BLaER1 (cell line): ENCODE results near the gene PPP1R27.

Experiments
- H3K27ac ChIP-seq: shearing (Covaris generic); formaldehyde crosslinking; 2 replicates; pipeline ENCODE4 v1.8.1; 2022
- H3K27me3 ChIP-seq: shearing (Covaris generic); formaldehyde crosslinking; 2 replicates; pipeline ENCODE4 v1.8.1; 2022
- H3K36me3 ChIP-seq: shearing (Covaris generic); formaldehyde crosslinking; 2 replicates; pipeline ENCODE4 v1.8.1; 2022
- H3K4me1 ChIP-seq: shearing (Covaris generic); formaldehyde crosslinking; 2 replicates; pipeline ENCODE4 v1.8.1; 2022
- H3K4me2 ChIP-seq: shearing (Covaris generic); formaldehyde crosslinking; 2 replicates; pipeline ENCODE4 v1.8.1; 2022
- H3K4me3 ChIP-seq: shearing (Covaris generic); formaldehyde crosslinking; 2 replicates; pipeline ENCODE4 v1.8.1; 2022
- H3K9ac ChIP-seq: shearing (Covaris generic); formaldehyde crosslinking; 2 replicates; pipeline ENCODE4 v1.8.1; 2022
- H3K9me3 ChIP-seq: shearing (Covaris generic); formaldehyde crosslinking; 2 replicates; pipeline ENCODE4 v1.8.1; 2022
- H4K20me1 ChIP-seq: shearing (Covaris generic); formaldehyde crosslinking; 2 replicates; pipeline ENCODE4 v1.8.1; 2022
- Cebpa-rat ChIP-seq: shearing (Covaris generic); IDR thresholded peaks from 2 replicates; pipeline ENCODE4 v1.8.1; 2022

PPP1R27 gene, protein sequence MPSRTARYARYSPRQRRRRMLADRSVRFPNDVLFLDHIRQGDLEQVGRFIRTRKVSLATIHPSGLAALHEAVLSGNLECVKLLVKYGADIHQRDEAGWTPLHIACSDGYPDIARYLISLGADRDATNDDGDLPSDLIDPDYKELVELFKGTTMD

DNA sequence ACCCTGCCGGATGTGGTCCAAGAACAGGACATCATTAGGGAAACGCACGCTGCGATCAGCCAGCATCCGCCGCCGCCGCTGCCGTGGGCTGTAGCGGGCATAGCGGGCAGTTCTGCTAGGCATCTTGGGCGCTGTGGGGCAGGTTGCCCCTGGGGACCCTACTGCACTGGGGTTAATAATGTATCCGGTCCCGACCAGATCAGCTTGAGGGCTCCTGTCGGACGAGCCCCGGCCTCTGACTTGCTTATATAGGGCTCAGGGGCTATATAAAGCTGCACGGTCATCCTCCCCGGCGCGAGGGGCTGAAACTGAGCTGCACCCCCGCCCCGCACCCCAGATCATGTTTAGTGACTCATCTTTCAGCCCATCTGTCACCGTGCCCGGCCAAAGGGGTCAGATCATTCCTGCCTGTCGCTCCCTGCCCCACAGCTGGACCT, at the start of gene PPP1R27:
TSS of gene PPP1R27 (minus strand) at position 220 of the 437 bp plus-strand sequence. CDS start at position 123, 97 bp downstream.
- H4K20me1 ChIP-seq: peaks cover 6% of the 10 kb centered on the region; the same call in 1 of the 2 replicates
- no peaks in the 10 kb centered on the region for H3K9me3 ChIP-seq
- no peak for TF ChIP-seq Cebpa-rat
- H3K27ac ChIP-seq: peak within 1 kb of the TSS; percentile 97
- peak within 1 kb of the TSS; percentile 91 for H3K4me3 ChIP-seq
- peak within 1 kb of the TSS; percentile 92 for H3K9ac ChIP-seq
- H3K27me3 ChIP-seq: no peaks in the 10 kb centered on the region
- H3K4me1 ChIP-seq: peaks cover 67% of the 10 kb centered on the region
- peak within 1 kb of the TSS; percentile 96 for H3K4me2 ChIP-seq
- H3K36me3 ChIP-seq: no peaks in the 10 kb centered on the region

DNA sequence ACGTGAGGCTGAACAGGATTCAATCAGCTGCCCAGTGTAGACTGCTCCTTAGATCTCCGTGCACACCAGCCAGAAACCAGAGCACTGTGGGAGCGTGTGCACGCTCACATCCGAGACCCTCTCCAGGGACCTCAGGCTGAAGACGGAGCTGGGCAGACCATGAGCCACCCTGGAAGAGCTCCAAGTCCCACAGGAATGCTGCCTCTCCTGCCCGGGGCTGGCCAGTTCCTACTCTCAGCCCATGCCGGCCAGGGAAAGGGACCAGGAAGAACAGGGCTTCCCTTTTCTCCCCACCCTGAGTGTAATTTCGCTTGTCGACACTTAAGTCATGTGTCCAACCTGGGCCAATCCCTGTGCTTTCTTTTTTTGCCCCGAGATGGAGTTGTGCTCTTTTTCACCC, 49.7 kb upstream of the PPP1R27 start:
- no peaks in the 10 kb centered on the region for H3K9me3 ChIP-seq
- peaks cover 61% of the 10 kb centered on the region for H4K20me1 ChIP-seq
- H3K36me3 ChIP-seq: peaks cover 100% of the 10 kb centered on the region
- H3K27me3 ChIP-seq: no peaks in the 10 kb centered on the region
- peaks cover 3% of the 10 kb centered on the region for H3K4me1 ChIP-seq
- no peak overlapping the region for H3K4me2 ChIP-seq
- no peak overlapping the region for H3K27ac ChIP-seq
- H3K9ac ChIP-seq: 0 out of 2 replicates have a peak overlapping the region, but pooled peaks have one; percentile 15
- H3K4me3 ChIP-seq: no peak overlapping the region
- no peak for TF ChIP-seq Cebpa-rat

DNA sequence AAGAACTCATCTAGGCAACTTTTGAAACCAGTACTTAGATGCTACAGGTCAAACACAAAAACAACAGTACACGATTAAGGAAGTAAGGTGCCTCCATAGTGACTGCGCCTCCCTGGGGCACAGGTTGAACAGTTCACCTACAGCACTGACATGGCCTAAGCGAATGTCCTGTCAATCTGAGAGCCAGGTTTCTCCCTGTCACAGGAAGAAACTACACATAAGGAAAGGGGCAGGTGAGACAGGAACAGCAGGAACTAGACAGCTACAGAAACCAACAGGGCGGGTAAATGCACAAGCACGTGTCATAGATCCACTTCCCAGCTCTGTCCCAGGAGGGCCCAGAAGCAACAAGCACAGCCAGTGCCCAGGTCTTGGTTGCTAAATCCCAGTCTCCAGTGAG, 44.3 kb upstream of the PPP1R27 start:
- Histone ChIP-seq H3K27ac (no peak overlapping the region), H3K4me1 (no peaks in the 10 kb centered on the region), H3K27me3 (no peaks in the 10 kb centered on the region), H3K4me2 (no peak overlapping the region), H4K20me1 (peaks cover 7% of the 10 kb centered on the region), H3K9ac (no peak overlapping the region; the same call in 1 of the 2 replicates), H3K9me3 (no peaks in the 10 kb centered on the region), H3K36me3 (peaks cover 78% of the 10 kb centered on the region), H3K4me3 (no peak overlapping the region)
- no peak for TF ChIP-seq Cebpa-rat

DNA sequence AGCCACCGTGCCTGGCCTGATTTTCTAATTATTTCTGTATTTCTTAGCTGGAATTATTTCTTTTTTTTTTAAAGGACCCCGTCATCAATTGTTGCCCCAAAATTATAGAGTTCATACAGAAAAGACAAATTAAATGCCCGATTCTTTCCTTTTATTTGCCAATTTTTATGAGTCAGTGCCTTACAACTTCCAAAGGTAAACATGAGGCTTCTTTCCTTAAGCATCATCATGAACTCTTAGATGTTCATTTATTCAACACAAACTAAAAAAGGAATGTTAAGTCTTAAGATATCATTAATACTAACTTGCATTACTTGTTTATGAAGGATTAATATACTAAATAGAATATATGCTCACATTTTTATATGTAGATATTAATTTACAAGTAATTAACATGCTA, 43.4 kb upstream of the PPP1R27 start:
- Histone ChIP-seq H3K9ac (no peak overlapping the region), H3K4me1 (peaks cover 7% of the 10 kb centered on the region), H3K4me2 (no peak overlapping the region), H3K4me3 (no peak overlapping the region), H3K27ac (no peak overlapping the region), H4K20me1 (no peaks in the 10 kb centered on the region), H3K36me3 (peaks cover 70% of the 10 kb centered on the region), H3K27me3 (no peaks in the 10 kb centered on the region), H3K9me3 (no peaks in the 10 kb centered on the region)
- no peak for TF ChIP-seq Cebpa-rat

DNA sequence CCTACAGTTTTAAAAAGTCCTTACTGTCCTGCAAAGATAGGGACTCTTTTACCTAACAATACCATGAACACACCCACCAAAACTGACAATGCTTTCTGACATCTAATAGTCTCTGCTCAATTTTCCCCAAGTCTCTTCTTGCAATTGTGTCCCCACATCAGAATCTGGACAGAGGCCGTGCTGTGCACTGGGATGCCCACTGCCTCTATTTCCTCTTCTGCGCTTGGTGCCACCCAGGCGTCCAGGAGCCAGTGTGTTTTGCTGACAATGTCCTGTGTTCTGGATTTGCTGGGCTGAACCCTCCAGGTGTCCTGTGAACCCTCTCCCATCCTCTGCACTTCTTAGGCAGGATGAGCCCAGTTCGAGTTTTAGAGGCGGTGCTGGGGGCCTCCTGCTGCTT, 42.7 kb upstream of the PPP1R27 start:
- Histone ChIP-seq H3K4me3 (no peak overlapping the region), H3K9me3 (no peaks in the 10 kb centered on the region), H3K9ac (no peak overlapping the region), H3K4me2 (no peak overlapping the region), H3K27ac (no peak overlapping the region), H3K4me1 (peaks cover 14% of the 10 kb centered on the region), H4K20me1 (no peaks in the 10 kb centered on the region), H3K27me3 (no peaks in the 10 kb centered on the region), H3K36me3 (peaks cover 63% of the 10 kb centered on the region)
- no peak for TF ChIP-seq Cebpa-rat

DNA sequence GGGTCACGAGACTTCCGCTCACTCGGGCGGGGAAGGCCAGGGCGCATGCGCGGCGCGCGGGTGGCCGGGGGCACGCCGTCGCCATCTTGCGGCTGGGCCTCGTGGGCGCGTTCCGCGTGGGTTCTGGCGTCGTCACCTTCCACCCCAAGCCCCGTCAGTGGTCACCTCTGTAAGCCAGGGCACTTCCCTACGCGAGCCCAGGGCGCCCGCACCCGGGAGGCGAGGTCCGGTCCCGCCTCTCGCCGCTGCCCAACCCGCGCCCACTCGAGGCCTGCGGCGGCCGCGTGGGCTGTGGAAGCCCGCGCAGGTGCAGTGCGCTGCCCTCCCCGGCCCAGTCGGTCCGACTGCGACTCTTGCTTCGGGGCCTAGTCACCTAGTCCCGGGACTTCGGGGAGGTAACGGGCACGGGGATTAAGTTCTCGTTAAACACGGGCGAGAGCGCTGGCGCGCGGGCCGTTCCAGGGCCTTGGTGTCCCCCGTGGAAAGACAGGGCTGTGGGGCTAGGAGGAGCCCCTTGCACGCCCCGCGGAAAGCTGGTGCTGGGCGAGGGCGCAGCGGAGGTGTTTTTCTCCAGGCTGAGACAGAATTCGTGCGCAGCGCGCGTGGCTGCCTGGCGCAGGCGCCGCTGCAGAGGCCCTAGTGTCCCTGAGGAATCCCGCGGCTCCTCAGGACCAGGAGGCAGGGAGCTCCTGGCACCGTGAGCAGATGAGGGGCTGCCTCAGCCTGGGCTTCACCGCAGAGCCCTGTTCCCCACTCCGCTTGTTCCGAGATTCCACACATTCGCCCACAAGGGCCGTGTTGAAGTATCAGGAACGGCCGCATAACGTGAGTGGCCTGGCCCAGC, 36.8 kb upstream of the PPP1R27 start:
- Histone ChIP-seq H4K20me1 (peaks cover 42% of the 10 kb centered on the region), H3K9me3 (no peaks in the 10 kb centered on the region), H3K27ac (peak overlapping the region; percentile 100), H3K4me2 (peak overlapping the region; percentile 88), H3K9ac (peak overlapping the region; percentile 99), H3K27me3 (no peaks in the 10 kb centered on the region), H3K4me1 (peaks cover 51% of the 10 kb centered on the region), H3K4me3 (peak overlapping the region; percentile 94), H3K36me3 (peaks cover 34% of the 10 kb centered on the region)
- no peak for TF ChIP-seq Cebpa-rat

DNA sequence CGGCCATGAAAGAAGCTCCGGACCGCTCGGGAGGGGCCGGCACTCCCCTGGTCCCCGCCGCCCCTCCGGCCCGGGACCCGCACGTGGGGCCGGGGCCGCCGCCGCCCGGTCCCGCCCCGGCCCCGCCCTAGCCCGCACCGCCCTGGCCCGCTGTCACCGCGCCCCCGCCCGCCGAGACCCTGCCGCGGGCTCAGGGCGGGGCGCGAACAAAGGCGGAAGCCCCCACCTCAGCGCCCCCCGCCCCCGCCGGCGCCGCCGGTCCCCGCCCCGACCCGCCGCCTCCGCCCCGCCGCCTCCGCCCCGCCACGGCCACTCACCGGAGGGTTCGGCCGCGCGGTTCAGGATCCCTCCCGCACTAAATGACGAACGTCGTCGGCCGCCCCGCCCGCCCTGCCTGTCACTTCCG, 36.1 kb upstream of the PPP1R27 start, which contains the start of gene ARHGDIA:
TSS of gene ARHGDIA (minus strand) at position 357 of the 406 bp plus-strand sequence. CDS start 1,407 bp downstream, outside the sequence.
- H3K9ac ChIP-seq: peak within 1 kb of the TSS; percentile 99
- no peaks in the 10 kb centered on the region for H3K9me3 ChIP-seq
- H4K20me1 ChIP-seq: peaks cover 49% of the 10 kb centered on the region
- H3K4me3 ChIP-seq: peak within 1 kb of the TSS; percentile 94
- H3K27ac ChIP-seq: peak within 1 kb of the TSS; percentile 100
- no peaks in the 10 kb centered on the region for H3K27me3 ChIP-seq
- no peak for TF ChIP-seq Cebpa-rat
- peaks cover 58% of the 10 kb centered on the region for H3K4me1 ChIP-seq
- H3K4me2 ChIP-seq: peak within 1 kb of the TSS; percentile 89
- H3K36me3 ChIP-seq: peaks cover 37% of the 10 kb centered on the region

DNA sequence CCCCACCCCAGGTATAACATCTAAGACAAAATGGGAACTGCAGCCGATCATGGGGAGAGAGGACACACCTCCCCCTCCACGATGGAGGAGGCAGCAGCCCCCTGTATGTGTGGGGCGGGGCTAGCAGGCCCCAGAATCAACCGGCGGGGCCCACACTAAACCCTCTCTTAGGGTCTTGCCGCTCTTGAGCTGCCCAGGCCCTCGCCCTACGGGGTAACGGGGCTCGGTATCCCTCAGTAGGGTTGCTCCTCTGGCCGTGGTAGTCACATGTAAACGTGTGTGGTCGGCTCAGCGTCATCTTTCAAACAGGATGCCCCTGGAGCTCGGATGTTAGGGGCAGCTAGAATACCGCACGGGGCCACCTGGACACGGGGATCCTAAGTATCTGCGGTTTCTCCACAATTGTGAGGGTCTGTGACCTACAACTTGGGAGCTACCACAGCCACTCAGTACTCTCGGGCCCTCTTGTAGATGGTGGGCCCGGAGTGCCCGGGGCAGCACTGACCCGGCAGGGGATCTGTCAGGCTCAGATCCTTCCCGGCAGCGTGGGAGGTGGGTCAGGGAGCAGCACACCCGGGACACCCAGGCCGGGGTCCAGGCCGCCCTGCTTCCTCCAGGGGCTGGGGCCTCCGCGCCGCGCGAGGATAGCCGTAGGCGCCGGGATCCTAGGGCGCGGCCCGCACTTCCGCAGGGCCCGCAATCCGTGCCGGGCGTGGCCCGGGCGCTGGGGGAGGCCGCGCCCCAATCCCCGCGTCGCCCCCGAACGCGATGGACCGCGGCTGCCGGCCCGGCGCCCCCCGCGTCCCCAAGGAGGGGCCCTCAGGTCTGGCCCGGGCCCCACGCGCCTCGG, 35.5 kb upstream of the PPP1R27 start:
- peak overlapping the region; percentile 99 for H3K9ac ChIP-seq
- peaks cover 55% of the 10 kb centered on the region for H4K20me1 ChIP-seq
- no peaks in the 10 kb centered on the region for H3K27me3 ChIP-seq
- H3K4me2 ChIP-seq: peak overlapping the region; percentile 89
- H3K36me3 ChIP-seq: peaks cover 43% of the 10 kb centered on the region
- H3K4me3 ChIP-seq: peak overlapping the region; percentile 94
- peak overlapping the region; percentile 100 for H3K27ac ChIP-seq
- H3K4me1 ChIP-seq: peaks cover 64% of the 10 kb centered on the region
- TF ChIP-seq Cebpa-rat: no peak
- no peaks in the 10 kb centered on the region for H3K9me3 ChIP-seq
